ENCODE results near the gene DRC3. TPM values are rescaled to one million over a fixed set of nuclear protein-coding genes. Genes with fewer than 3 reads are reported as not detected.

DRC3 gene
- total RNA-seq, 6 experiments from 2014 or later: 0.25 to 0.98 (median 0.72) TPM

DNA sequence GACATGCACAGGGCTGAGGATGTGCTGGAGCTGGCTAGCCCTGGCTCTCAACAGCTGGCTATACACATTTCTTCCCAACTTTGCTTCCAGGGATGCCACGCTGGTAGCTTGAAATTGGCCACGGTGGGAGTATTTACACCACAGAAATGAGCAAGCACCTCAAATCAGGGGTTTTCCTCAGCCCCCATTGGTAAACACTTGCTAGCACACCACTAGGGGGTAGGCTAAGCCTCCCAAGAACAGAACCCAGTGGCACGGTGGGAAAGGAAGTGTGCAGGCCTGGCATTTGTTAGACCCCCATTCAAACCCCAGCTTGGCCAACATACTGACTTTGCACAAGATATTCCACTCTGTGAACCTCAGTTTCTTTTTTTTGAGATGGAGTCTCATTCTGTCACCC, 12.9 kb downstream of the DRC3 start:
- H3K4me3 ChIP-seq: no peak overlapping the region
- TF ChIP-seq POLR2A (IDR thresholded peaks at IDR 0.05): no peak
- TF ChIP-seq, protein P1, sequence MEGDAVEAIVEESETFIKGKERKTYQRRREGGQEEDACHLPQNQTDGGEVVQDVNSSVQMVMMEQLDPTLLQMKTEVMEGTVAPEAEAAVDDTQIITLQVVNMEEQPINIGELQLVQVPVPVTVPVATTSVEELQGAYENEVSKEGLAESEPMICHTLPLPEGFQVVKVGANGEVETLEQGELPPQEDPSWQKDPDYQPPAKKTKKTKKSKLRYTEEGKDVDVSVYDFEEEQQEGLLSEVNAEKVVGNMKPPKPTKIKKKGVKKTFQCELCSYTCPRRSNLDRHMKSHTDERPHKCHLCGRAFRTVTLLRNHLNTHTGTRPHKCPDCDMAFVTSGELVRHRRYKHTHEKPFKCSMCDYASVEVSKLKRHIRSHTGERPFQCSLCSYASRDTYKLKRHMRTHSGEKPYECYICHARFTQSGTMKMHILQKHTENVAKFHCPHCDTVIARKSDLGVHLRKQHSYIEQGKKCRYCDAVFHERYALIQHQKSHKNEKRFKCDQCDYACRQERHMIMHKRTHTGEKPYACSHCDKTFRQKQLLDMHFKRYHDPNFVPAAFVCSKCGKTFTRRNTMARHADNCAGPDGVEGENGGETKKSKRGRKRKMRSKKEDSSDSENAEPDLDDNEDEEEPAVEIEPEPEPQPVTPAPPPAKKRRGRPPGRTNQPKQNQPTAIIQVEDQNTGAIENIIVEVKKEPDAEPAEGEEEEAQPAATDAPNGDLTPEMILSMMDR (IDR thresholded peaks at IDR 0.05): peak in 3 of 4 donors; percentile 10 to 37 (median 19)
- H3K27ac ChIP-seq: no peak overlapping the region
- no peak for DNase-seq
- no peaks in the 10 kb centered on the region for H3K27me3 ChIP-seq
- no CpG with 5 or more reads among the region's 3 CpGs for WGBS (ENCODE audit: insufficient coverage, low coverage, low lambda C conversion rate, missing lambda C conversion rate)
- intact Hi-C loops (cut with DNase I): no loop called here
- H3K36me3 ChIP-seq: no peaks in the 10 kb centered on the region
- ATAC-seq: peak in 1 of 4 donors; percentile 15
- H3K4me1 ChIP-seq: no peaks in the 10 kb centered on the region
- no peaks in the 10 kb centered on the region for H3K9me3 ChIP-seq

DNA sequence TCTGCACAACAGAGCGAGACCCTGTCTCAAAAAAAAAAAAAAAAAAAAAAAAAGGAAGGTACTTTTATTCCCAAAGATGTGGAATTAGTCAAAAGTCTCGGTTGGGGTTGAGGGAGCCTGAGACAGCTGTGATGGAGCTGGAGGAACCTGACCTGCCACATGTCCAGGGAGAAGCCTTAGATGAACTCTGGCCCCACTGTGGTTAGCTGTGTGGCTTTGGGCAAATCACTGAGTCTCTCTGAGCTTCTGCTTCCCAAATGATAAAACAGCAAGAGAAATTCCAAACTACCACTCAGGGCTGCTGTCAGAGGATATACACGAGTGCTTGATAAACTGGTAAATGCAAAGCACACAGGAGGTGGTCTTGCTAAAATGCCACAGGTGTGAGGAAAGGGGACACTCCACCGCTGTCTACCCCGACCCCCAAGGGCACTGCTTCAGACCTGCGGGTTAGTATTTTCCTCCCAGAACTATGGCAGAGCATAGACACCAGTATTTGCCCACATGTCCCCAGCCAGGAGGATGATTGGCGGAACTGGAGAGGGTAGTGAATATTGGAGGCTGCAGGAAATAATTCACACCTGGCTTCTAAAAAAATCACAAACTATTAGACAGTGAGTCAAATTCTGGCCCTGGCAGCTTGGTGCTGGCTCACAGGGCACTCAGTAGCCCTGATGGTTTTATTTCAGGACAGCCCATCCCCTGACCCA, 14.7 kb downstream of the DRC3 start:
- Histone ChIP-seq H3K4me3 (no peak overlapping the region), H3K9me3 (no peaks in the 10 kb centered on the region), H3K27ac (no peak overlapping the region), H3K27me3 (no peaks in the 10 kb centered on the region), H3K4me1 (no peaks in the 10 kb centered on the region), H3K36me3 (no peaks in the 10 kb centered on the region)
- no peak for TF ChIP-seq POLR2A (IDR thresholded peaks at IDR 0.05)
- TF ChIP-seq, protein P1 (IDR thresholded peaks at IDR 0.05): no peak
- DNase-seq: no peak
- intact Hi-C loops (cut with DNase I): no loop called here
- ATAC-seq: no peak
- 72% methylated on average over 5 of the region's 7 CpGs for WGBS (ENCODE audit: insufficient coverage, low coverage, low lambda C conversion rate, missing lambda C conversion rate)

DNA sequence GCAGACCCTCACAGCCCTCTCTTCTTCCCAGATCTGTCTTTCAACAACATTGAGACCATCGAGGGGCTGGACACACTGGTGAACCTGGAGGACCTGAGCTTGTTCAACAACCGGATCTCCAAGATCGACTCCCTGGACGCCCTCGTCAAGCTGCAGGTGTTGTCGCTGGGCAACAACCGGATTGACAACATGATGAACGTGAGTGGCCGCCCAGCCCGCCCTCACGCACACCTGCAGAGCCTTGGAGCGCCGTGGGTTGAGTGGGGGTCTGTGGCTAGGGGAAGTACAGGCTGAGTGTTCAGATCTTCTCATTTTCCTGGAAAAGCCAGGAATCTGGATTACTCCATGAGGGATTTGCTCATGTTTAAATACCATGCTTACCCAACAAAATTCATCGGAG, 15.2 kb downstream of the DRC3 start:
- no peaks in the 10 kb centered on the region for H3K27me3 ChIP-seq
- DNase-seq (no peak), ATAC-seq (no peak)
- no peak overlapping the region for H3K4me3 ChIP-seq
- intact Hi-C loops (cut with DNase I): no loop called here
- 86% methylated on average over 2 of the region's 14 CpGs for WGBS (ENCODE audit: insufficient coverage, low coverage, low lambda C conversion rate, missing lambda C conversion rate)
- no peaks in the 10 kb centered on the region for H3K9me3 ChIP-seq
- no peak for TF ChIP-seq POLR2A (IDR thresholded peaks at IDR 0.05)
- TF ChIP-seq, protein P1 (IDR thresholded peaks at IDR 0.05): no peak
- H3K4me1 ChIP-seq: no peaks in the 10 kb centered on the region
- no peak overlapping the region for H3K27ac ChIP-seq
- H3K36me3 ChIP-seq: no peaks in the 10 kb centered on the region

DNA sequence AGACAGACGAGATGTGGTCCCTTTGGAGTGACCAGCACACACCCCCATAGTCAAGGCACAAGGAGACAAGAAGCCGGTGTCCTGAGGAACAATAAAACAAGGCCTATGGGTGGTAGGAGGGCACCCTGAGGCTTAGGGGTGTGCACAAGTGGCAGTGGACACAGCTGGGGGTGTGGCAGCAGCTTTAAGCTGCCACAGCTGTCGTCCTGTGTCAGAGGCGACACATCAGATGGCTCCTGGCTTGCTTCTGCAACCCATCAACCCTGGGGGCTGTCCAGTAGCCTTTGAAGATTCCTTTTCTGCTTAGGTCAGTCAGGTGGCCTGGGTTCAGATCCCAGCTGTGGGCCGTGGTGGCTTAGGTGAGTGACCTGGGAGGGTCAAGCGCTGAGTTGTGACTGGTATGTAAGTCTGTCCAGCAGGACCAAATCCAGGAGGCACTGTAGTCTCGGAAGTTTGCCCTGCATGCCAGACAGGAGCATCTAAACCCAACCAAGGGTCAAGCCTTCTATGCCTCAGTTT, 15.8 kb downstream of the DRC3 start:
- 87% methylated on average over 5 of the region's 7 CpGs for WGBS (ENCODE audit: insufficient coverage, low coverage, low lambda C conversion rate, missing lambda C conversion rate)
- no peak for DNase-seq
- H3K4me1 ChIP-seq: no peaks in the 10 kb centered on the region

More for the DNA sequence above, 15.8 kb downstream of the DRC3 start:
- intact Hi-C loops (cut with DNase I): no loop called here
- Histone ChIP-seq H3K9me3 (no peaks in the 10 kb centered on the region), H3K36me3 (no peaks in the 10 kb centered on the region), H3K27me3 (no peaks in the 10 kb centered on the region), H3K4me3 (no peak overlapping the region), H3K27ac (no peak overlapping the region)
- TF ChIP-seq, protein P1 (IDR thresholded peaks at IDR 0.05): no peak
- TF ChIP-seq POLR2A (IDR thresholded peaks at IDR 0.05): no peak
- ATAC-seq: no peak
